GM10248 (cell line): Measurements from ENCODE around the gene MMD.
"Not testable (repeated sequence)": the region's sequence is repeated elsewhere in the genome, so short reads cannot be mapped to it uniquely, and the experiment has no call there.

Source experiments
- CTCF ChIA-PET: fragments of 300-600 bp; sonication (Branson Sonifier 250); formaldehyde crosslinking; extraction: SDS; loops from one replicate; lab custom pipeline; 2021; ENCODE audit warnings: antibody characterized with exemption; lab: Yijun Ruan, JAX
- POLR2A ChIA-PET: fragments of 350-650 bp; sonication (Branson Sonifier 250); formaldehyde crosslinking; extraction: SDS; loops from one replicate; lab custom pipeline; 2020; ENCODE audit warnings: antibody characterized with exemption; lab: Yijun Ruan, JAX
- DNase-seq: peaks from one replicate; pipeline ENCODE4 v3.0.0; 2012; ENCODE audit errors: extremely low spot score
- TF ChIP-seq, protein P1 (sequence below): IDR thresholded peaks from 2 replicates; pipeline ENCODE4 v1.5.1; 2012; ENCODE audit warnings: mild to moderate bottlenecking, low read depth; ENCODE audit errors: extremely low read depth, missing control alignments, control extremely low read depth

Gene MMD

DNA sequence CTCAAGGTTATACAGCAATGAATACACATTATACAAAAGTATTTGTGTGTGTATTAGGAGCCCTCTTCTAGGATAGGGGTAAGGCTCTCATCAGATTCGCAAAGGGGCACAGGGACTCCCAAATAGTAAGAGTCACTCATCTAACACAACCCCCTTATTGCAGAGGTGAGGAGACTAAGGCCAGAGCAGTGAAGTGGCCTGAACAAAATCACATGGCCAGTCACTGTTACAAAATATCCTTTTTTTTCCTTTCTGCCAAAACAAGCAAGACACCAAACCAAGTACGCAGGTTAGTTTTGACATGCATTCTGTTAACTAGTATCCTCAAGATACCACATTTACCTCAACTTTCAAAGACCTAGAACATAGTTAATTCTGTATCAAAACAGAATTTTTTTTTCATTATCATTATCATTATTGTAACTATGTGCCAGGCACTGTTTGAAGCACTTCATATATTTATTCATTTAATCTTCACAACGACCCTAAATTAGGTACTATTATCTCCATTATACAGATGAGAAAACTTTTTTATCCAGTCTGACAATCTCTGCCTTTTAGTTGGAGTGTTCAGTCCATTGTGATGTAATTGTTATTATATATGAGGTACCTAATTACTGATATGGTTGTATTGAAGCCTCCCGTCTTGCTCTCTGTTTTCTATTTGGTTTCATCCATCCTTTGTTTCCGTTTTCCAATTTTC is 25.7 kb downstream of the MMD start:
- POLR2A ChIA-PET: no interaction called here
- no peak for DNase-seq
- TF ChIP-seq, protein P1, sequence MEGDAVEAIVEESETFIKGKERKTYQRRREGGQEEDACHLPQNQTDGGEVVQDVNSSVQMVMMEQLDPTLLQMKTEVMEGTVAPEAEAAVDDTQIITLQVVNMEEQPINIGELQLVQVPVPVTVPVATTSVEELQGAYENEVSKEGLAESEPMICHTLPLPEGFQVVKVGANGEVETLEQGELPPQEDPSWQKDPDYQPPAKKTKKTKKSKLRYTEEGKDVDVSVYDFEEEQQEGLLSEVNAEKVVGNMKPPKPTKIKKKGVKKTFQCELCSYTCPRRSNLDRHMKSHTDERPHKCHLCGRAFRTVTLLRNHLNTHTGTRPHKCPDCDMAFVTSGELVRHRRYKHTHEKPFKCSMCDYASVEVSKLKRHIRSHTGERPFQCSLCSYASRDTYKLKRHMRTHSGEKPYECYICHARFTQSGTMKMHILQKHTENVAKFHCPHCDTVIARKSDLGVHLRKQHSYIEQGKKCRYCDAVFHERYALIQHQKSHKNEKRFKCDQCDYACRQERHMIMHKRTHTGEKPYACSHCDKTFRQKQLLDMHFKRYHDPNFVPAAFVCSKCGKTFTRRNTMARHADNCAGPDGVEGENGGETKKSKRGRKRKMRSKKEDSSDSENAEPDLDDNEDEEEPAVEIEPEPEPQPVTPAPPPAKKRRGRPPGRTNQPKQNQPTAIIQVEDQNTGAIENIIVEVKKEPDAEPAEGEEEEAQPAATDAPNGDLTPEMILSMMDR: no peak
- CTCF ChIA-PET: interaction anchor here (1.2 to 1.3 kb wide), 2 partner anchors 10 to 118 kb away, joined by 4 to 5 read pairs; no protein-coding TSS in a partner anchor

DNA sequence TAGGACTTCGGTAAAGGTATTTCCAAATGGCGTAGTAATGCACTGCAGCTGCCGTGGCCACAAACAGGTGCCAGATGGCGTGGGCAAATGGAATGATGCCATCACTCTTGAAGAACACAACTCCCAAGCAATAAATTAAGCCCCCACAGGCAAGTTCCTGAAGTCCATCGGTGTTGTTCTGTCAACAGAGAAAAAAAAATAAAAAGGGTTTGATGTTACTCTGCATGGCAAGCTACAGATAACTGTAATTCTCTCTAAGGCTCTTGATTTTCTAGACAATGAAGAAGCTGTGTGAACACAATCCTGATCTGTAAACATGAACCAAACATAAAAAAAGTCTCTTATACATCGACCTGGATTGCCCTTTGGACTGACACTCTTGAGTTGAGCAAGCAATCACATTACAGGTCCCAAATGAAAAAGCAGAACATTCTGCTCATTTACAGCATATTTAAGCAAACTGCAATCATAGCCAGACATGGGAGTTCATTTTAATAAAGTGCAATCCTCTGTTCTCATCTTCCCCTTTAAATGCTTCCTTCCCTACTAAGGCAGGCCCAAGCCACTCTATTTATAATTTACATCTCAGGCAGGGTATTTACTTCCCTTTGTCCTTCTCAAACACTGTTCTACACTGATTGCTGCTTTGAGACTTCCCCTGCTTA is 27.1 kb downstream of the MMD start:
- ChIA-PET CTCF (interaction anchor here (1.3 kb wide), 1 partner anchor 11 kb away, joined by 5 read pairs; no protein-coding TSS in a partner anchor), POLR2A (no interaction called here)
- no peak for DNase-seq
- TF ChIP-seq, protein P1: no peak

DNA sequence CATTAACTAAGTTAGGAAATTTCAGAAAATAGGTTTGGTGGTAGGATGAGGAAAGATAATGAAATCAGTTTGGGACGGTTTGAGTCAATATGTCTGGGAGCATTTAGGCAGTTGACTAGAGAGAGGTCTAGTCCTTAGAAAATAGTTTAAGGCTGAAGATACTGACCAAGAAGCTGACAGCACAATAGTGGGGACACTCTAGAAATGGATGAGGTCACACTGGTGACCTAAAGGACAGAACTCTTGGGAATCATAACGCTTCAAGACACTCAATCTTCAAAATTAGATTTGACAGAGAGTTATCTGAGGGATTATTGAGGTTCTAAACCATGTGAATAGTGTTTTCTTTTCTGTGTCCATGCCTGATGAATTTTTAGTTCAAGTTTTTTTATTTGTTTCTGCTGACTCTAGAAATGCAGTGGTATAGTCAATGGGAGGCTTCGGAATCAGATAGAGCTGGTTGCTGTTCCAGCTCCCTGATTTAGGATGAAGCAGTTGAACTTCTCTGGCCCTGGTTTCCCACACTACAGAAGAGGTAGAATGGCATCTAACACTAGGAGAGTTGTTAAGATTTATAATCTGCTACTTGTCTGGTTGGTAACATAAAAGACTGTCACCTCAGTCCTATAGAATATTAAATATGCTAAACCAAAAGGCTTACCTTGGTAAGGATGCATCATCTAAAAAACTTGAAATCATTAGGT is 29.7 kb downstream of the MMD start:
- TF ChIP-seq, protein P1: no peak
- ChIA-PET POLR2A (no interaction called here), CTCF (interaction anchor here (1.4 kb wide), 2 partner anchors 10 to 31 kb away, joined by 3 to 4 read pairs; no protein-coding TSS in a partner anchor)
- no peak for DNase-seq

DNA sequence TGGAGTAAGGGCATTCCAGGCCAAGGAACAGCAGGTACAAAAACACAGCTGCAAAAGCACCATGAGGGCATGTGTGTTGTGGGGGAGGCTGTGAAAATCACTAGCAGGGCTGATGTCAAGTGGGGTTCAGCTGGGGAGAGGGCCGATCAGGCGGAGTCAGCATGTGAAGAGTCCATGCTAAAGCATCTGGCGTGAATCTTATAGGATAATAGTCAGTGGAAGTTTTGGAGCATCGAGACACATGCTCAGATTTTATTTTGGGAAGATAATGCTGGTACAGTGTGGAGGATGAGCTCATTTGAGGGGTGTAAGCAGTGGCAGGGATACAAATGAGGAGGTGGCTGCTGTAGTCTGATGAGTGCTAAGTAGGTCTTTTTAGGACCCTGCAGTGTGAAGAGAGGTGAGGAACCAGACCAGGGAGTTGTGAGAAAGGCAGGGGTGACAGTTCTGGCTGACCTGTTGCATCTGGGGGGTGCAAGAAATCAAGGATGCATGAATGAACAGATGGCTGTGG is 30.3 kb downstream of the MMD start:
- CTCF ChIA-PET: interaction anchor here (1.3 to 1.4 kb wide), 2 partner anchors 30 to 35 kb away, joined by 3 to 5 read pairs; no protein-coding TSS in a partner anchor
- TF ChIP-seq, protein P1: no peak
- no peak for DNase-seq
- POLR2A ChIA-PET: no interaction called here

DNA sequence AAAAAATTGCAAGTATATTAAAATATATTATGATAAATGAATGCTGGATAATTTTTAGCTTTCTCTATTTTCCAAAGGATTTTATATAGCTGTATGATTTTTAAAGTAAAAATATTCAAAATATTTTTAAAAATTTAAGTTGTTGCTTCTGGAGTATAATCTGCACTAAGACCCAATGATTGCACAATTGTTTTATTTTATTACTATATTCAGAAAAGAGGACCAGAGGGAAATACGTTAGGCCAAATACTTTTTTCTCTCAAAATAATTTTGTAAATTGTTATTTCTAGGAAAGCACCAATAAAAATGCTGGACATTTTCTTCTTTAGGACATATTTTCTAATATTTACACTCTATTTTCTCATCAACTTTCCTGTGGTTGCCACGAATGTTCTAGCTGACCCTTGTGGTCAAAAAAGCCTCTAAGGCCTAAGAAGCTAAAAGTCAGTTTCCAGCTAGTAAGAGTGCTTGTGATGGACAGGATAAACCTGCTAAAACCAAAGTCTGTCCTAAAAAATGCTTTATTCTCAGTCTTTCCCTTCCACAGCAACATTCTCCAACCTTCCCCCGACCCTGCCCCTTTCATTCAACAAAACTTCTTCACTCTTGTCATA is 31.2 kb downstream of the MMD start:
- TF ChIP-seq, protein P1: no peak
- POLR2A ChIA-PET: no interaction called here
- DNase-seq: no peak
- CTCF ChIA-PET: interaction anchor here (1.1 to 1.6 kb wide), 7 partner anchors 9 to 124 kb away, joined by 3 to 5 read pairs (median 3); no protein-coding TSS in a partner anchor

DNA sequence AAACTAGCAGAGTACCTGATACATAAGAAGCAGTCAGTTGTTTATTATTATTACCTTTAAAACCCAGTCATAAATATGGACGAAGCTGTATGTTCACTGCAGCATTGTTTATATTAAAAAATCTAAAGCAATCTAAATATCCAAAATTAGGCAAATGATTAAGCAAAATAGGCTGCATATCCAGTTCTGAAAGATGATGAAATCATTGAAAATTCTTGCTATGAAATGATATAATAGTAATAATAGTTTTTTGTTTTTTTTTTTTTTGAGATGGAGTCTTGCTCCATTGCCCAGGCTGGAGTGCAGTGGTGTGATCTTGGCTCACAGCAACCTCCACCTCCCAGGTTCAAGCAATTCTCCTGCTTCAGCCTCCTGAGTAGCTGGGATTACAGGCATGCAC is 31.9 kb downstream of the MMD start:
- CTCF ChIA-PET: interaction anchor here (1.1 to 1.6 kb wide), 6 partner anchors 9 to 125 kb away, joined by 3 to 5 read pairs (median 4); no protein-coding TSS in a partner anchor
- DNase-seq, POLR2A ChIA-PET: not testable (repeated sequence)
